ENCODE data around the gene UBE2L5.

UBE2L5 gene

GRCh38 chr13:30421093-30422053 lies 920 bp upstream of the UBE2L5 start:
- H3K9ac ChIP-seq (ENCODE audit: low read length) = peak overlapping the region; percentile 7
- peaks cover 30% of the 10 kb centered on the region for H3K27me3 ChIP-seq (ENCODE audit: control insufficient read depth, insufficient read depth, low read length)
- H3K4me1 ChIP-seq (ENCODE audit: control insufficient read depth, insufficient read depth, low read length) = peaks cover 15% of the 10 kb centered on the region
- no peaks in the 10 kb centered on the region for H3K36me3 ChIP-seq (ENCODE audit: control insufficient read depth, insufficient read depth, low read length)
- no peaks in the 10 kb centered on the region for H3K9me3 ChIP-seq (ENCODE audit: control insufficient read depth, insufficient read depth, low read depth, low read length)
- no peak overlapping the region for H3K27ac ChIP-seq (ENCODE audit: low read depth, low read length)
- H3K4me3 ChIP-seq (ENCODE audit: low read depth, low read length) = peak overlapping the region; percentile 65

- H3K27me3 ChIP-seq (ENCODE audit: control insufficient read depth, insufficient read depth, low read length) = peaks cover 30% of the 10 kb centered on the region
- peaks cover 15% of the 10 kb centered on the region for H3K4me1 ChIP-seq (ENCODE audit: control insufficient read depth, insufficient read depth, low read length)
- no peaks in the 10 kb centered on the region for H3K9me3 ChIP-seq (ENCODE audit: control insufficient read depth, insufficient read depth, low read depth, low read length)
- no peaks in the 10 kb centered on the region for H3K36me3 ChIP-seq (ENCODE audit: control insufficient read depth, insufficient read depth, low read length)
- no peak overlapping the region for H3K9ac ChIP-seq (ENCODE audit: low read length)
- H3K27ac ChIP-seq (ENCODE audit: low read depth, low read length) = no peak overlapping the region
- H3K4me3 ChIP-seq (ENCODE audit: low read depth, low read length) = no peak overlapping the region
These were observed 1.6 kb downstream of the UBE2L5 start for GRCh38 chr13:30423891-30424290.

GRCh38 chr13:30429235-30429634 lies 6.9 kb downstream of the UBE2L5 start:
- Histone ChIP-seq H3K9me3 (ENCODE audit: control insufficient read depth, insufficient read depth, low read depth, low read length) (no peaks in the 10 kb centered on the region), H3K27ac (ENCODE audit: low read depth, low read length) (no peak overlapping the region), H3K27me3 (ENCODE audit: control insufficient read depth, insufficient read depth, low read length) (no peaks in the 10 kb centered on the region; the same call in 1 of the 2 replicates), H3K4me3 (ENCODE audit: low read depth, low read length) (no peak overlapping the region), H3K9ac (ENCODE audit: low read length) (no peak overlapping the region), H3K4me1 (ENCODE audit: control insufficient read depth, insufficient read depth, low read length) (0 out of 2 replicates have a peak, but pooled peaks cover 14% of the 10 kb centered on the region), H3K36me3 (ENCODE audit: control insufficient read depth, insufficient read depth, low read length) (no peaks in the 10 kb centered on the region)

GRCh38 chr13:30429721-30430694 lies 7.7 kb downstream of the UBE2L5 start:
- Histone ChIP-seq H3K27ac (ENCODE audit: low read depth, low read length) (no peak overlapping the region), H3K4me3 (ENCODE audit: low read depth, low read length) (no peak overlapping the region), H3K27me3 (ENCODE audit: control insufficient read depth, insufficient read depth, low read length) (no peaks in the 10 kb centered on the region), H3K4me1 (ENCODE audit: control insufficient read depth, insufficient read depth, low read length) (0 out of 2 replicates have a peak, but pooled peaks cover 14% of the 10 kb centered on the region), H3K9ac (ENCODE audit: low read length) (no peak overlapping the region), H3K36me3 (ENCODE audit: control insufficient read depth, insufficient read depth, low read length) (no peaks in the 10 kb centered on the region), H3K9me3 (ENCODE audit: control insufficient read depth, insufficient read depth, low read depth, low read length) (no peaks in the 10 kb centered on the region)

GRCh38 chr13:30431269-30431940 lies 9.1 kb downstream of the UBE2L5 start:
- no peaks in the 10 kb centered on the region for H3K9me3 ChIP-seq (ENCODE audit: control insufficient read depth, insufficient read depth, low read depth, low read length)
- no peaks in the 10 kb centered on the region for H3K36me3 ChIP-seq (ENCODE audit: control insufficient read depth, insufficient read depth, low read length)
- 0 out of 2 replicates have a peak, but pooled peaks cover 14% of the 10 kb centered on the region for H3K4me1 ChIP-seq (ENCODE audit: control insufficient read depth, insufficient read depth, low read length)
- H3K9ac ChIP-seq (ENCODE audit: low read length) = no peak overlapping the region
- H3K27me3 ChIP-seq (ENCODE audit: control insufficient read depth, insufficient read depth, low read length) = no peaks in the 10 kb centered on the region
- H3K4me3 ChIP-seq (ENCODE audit: low read depth, low read length) = no peak overlapping the region
- H3K27ac ChIP-seq (ENCODE audit: low read depth, low read length) = no peak overlapping the region

GRCh38 chr13:30435911-30436451 lies 13.7 kb downstream of the UBE2L5 start:
- Histone ChIP-seq H3K36me3 (ENCODE audit: control insufficient read depth, insufficient read depth, low read length) (no peaks in the 10 kb centered on the region), H3K9ac (ENCODE audit: low read length) (no peak overlapping the region), H3K27me3 (ENCODE audit: control insufficient read depth, insufficient read depth, low read length) (no peaks in the 10 kb centered on the region), H3K9me3 (ENCODE audit: control insufficient read depth, insufficient read depth, low read depth, low read length) (no peaks in the 10 kb centered on the region), H3K4me3 (ENCODE audit: low read depth, low read length) (no peak overlapping the region), H3K27ac (ENCODE audit: low read depth, low read length) (no peak overlapping the region), H3K4me1 (ENCODE audit: control insufficient read depth, insufficient read depth, low read length) (no peaks in the 10 kb centered on the region)

GRCh38 chr13:30437177-30437576 lies 14.9 kb downstream of the UBE2L5 start:
- no peaks in the 10 kb centered on the region for H3K4me1 ChIP-seq (ENCODE audit: control insufficient read depth, insufficient read depth, low read length)

GRCh38 chr13:30438286-30438685 lies 16.0 kb downstream of the UBE2L5 start:
- no peak overlapping the region for H3K4me3 ChIP-seq (ENCODE audit: low read depth, low read length)
- H3K9me3 ChIP-seq (ENCODE audit: control insufficient read depth, insufficient read depth, low read depth, low read length) = no peaks in the 10 kb centered on the region
- H3K9ac ChIP-seq (ENCODE audit: low read length) = no peak overlapping the region
- H3K27ac ChIP-seq (ENCODE audit: low read depth, low read length) = no peak overlapping the region
- no peaks in the 10 kb centered on the region for H3K36me3 ChIP-seq (ENCODE audit: control insufficient read depth, insufficient read depth, low read length)
- H3K27me3 ChIP-seq (ENCODE audit: control insufficient read depth, insufficient read depth, low read length) = no peaks in the 10 kb centered on the region
- no peaks in the 10 kb centered on the region for H3K4me1 ChIP-seq (ENCODE audit: control insufficient read depth, insufficient read depth, low read length)

More at GRCh38 chr13:30437177-30437576, 14.9 kb downstream of the UBE2L5 start:
- H3K27me3 ChIP-seq (ENCODE audit: control insufficient read depth, insufficient read depth, low read length) = no peaks in the 10 kb centered on the region
- no peak overlapping the region for H3K9ac ChIP-seq (ENCODE audit: low read length)
- no peak overlapping the region for H3K4me3 ChIP-seq (ENCODE audit: low read depth, low read length)
- H3K9me3 ChIP-seq (ENCODE audit: control insufficient read depth, insufficient read depth, low read depth, low read length) = no peaks in the 10 kb centered on the region
- H3K27ac ChIP-seq (ENCODE audit: low read depth, low read length) = no peak overlapping the region
- no peaks in the 10 kb centered on the region for H3K36me3 ChIP-seq (ENCODE audit: control insufficient read depth, insufficient read depth, low read length)

GRCh38 chr13:30440910-30441703 lies 18.8 kb downstream of the UBE2L5 start:
- no peaks in the 10 kb centered on the region for H3K27me3 ChIP-seq (ENCODE audit: control insufficient read depth, insufficient read depth, low read length)
- H3K27ac ChIP-seq (ENCODE audit: low read depth, low read length) = no peak overlapping the region
- H3K4me1 ChIP-seq (ENCODE audit: control insufficient read depth, insufficient read depth, low read length) = peaks cover 14% of the 10 kb centered on the region
- H3K9me3 ChIP-seq (ENCODE audit: control insufficient read depth, insufficient read depth, low read depth, low read length) = no peaks in the 10 kb centered on the region
- H3K4me3 ChIP-seq (ENCODE audit: low read depth, low read length) = no peak overlapping the region
- H3K9ac ChIP-seq (ENCODE audit: low read length) = no peak overlapping the region
- no peaks in the 10 kb centered on the region for H3K36me3 ChIP-seq (ENCODE audit: control insufficient read depth, insufficient read depth, low read length)

- H3K4me3 ChIP-seq (ENCODE audit: low read depth, low read length) = no peak overlapping the region
- no peaks in the 10 kb centered on the region for H3K36me3 ChIP-seq (ENCODE audit: control insufficient read depth, insufficient read depth, low read length)
- no peaks in the 10 kb centered on the region for H3K9me3 ChIP-seq (ENCODE audit: control insufficient read depth, insufficient read depth, low read depth, low read length)
- peaks cover 18% of the 10 kb centered on the region for H3K4me1 ChIP-seq (ENCODE audit: control insufficient read depth, insufficient read depth, low read length)
- no peaks in the 10 kb centered on the region for H3K27me3 ChIP-seq (ENCODE audit: control insufficient read depth, insufficient read depth, low read length)
- no peak overlapping the region for H3K27ac ChIP-seq (ENCODE audit: low read depth, low read length)
- H3K9ac ChIP-seq (ENCODE audit: low read length) = no peak overlapping the region
These were observed 20.6 kb downstream of the UBE2L5 start for GRCh38 chr13:30442926-30443325.
